Jurkat, Clone E6-1 (cell line): ENCODE results near the gene ANKAR.
"Not testable (repeated sequence)": the region's sequence is repeated elsewhere in the genome, so short reads cannot be mapped to it uniquely, and the experiment has no call there.

Experiments
- DNase-seq: peaks from one replicate; pipeline ENCODE4 v3.0.0-alpha.2; 2011; ENCODE audit warnings: low read depth, low spot score
- H3K4me3 ChIP-seq: 2 replicates; pipeline ENCODE4 v1.5.1; 2011; ENCODE audit warnings: mild to moderate bottlenecking, low read length, control low read depth, moderate library complexity

ANKAR gene

GRCh38 chr2:189654641-189655040 is 19.8 kb upstream of the ANKAR start:
- no peak overlapping the region for H3K4me3 ChIP-seq
- DNase-seq = no peak

GRCh38 chr2:189657867-189658266 is 16.6 kb upstream of the ANKAR start:
- DNase-seq = peak; percentile 95
- peak overlapping the region; percentile 38 for H3K4me3 ChIP-seq

- DNase-seq = peak; percentile 51
- H3K4me3 ChIP-seq = peak overlapping the region; percentile 38
Observed at GRCh38 chr2:189658306-189659212, 15.9 kb upstream of the ANKAR start.

- H3K4me3 ChIP-seq = no peak overlapping the region
- DNase-seq = no peak
Observed at GRCh38 chr2:189659734-189660133, 14.7 kb upstream of the ANKAR start.

- H3K4me3 ChIP-seq = peak overlapping the region; percentile 6
- DNase-seq = no peak
Observed at GRCh38 chr2:189660803-189661147, 13.7 kb upstream of the ANKAR start.

GRCh38 chr2:189661148-189661956 is 13.1 kb upstream of the ANKAR start, which contains the start of gene ASNSD1:
Gene ASNSD1 (plus strand): TSS chr2:189661459. CDS start chr2:189666133, 4,674 bp downstream.
- DNase-seq = peak; percentile 99

GRCh38 chr2:189661957-189662321 is 12.5 kb upstream of the ANKAR start:
- DNase-seq = no peak
- peak overlapping the region; percentile 99 for H3K4me3 ChIP-seq

More at GRCh38 chr2:189661148-189661956, 13.1 kb upstream of the ANKAR start, which contains the start of gene ASNSD1:
- peak within 1 kb of the TSS; percentile 99 for H3K4me3 ChIP-seq

GRCh38 chr2:189662669-189663226 is 11.7 kb upstream of the ANKAR start:
- peak overlapping the region; percentile 99 for H3K4me3 ChIP-seq
- no peak for DNase-seq

GRCh38 chr2:189663319-189663718 is 11.2 kb upstream of the ANKAR start:
- not testable (repeated sequence) for H3K4me3 ChIP-seq, DNase-seq

- DNase-seq = no peak
- no peak overlapping the region for H3K4me3 ChIP-seq
Observed at GRCh38 chr2:189669913-189670312, 4.6 kb upstream of the ANKAR start.

GRCh38 chr2:189673661-189674373 is 653 bp upstream of the ANKAR start:
- no peak overlapping the region for H3K4me3 ChIP-seq

GRCh38 chr2:189676471-189676870 is 2.0 kb downstream of the ANKAR start:
- H3K4me3 ChIP-seq = no peak overlapping the region
- DNase-seq = no peak

More at GRCh38 chr2:189673661-189674373, 653 bp upstream of the ANKAR start:
- DNase-seq = no peak

- DNase-seq = no peak
- H3K4me3 ChIP-seq = no peak overlapping the region
Observed at GRCh38 chr2:189679226-189679625, 4.8 kb downstream of the ANKAR start.

- no peak for DNase-seq
- no peak overlapping the region for H3K4me3 ChIP-seq
Observed at GRCh38 chr2:189681203-189681602, 6.7 kb downstream of the ANKAR start.

GRCh38 chr2:189681903-189682302 is 7.4 kb downstream of the ANKAR start:
- DNase-seq = no peak

GRCh38 chr2:189683348-189683747 is 8.9 kb downstream of the ANKAR start:
- H3K4me3 ChIP-seq = no peak overlapping the region

More at GRCh38 chr2:189681903-189682302, 7.4 kb downstream of the ANKAR start:
- no peak overlapping the region for H3K4me3 ChIP-seq

GRCh38 chr2:189684811-189685210 is 10.3 kb downstream of the ANKAR start:
- no peak overlapping the region for H3K4me3 ChIP-seq
- DNase-seq = no peak

More at GRCh38 chr2:189683348-189683747, 8.9 kb downstream of the ANKAR start:
- DNase-seq = no peak

- H3K4me3 ChIP-seq = no peak overlapping the region
- DNase-seq = peak; percentile 18
Observed at GRCh38 chr2:189685540-189686229, 11.2 kb downstream of the ANKAR start.
